HFFc6 (cell line): ENCODE measurements around the gene TMEM167B. TPM values are rescaled to one million over a fixed set of nuclear protein-coding genes. Genes with fewer than 3 reads are reported as not detected.

Experiments
- DNase-seq: peaks from one replicate; pipeline ENCODE4 v3.0.0-alpha.2; 2018
- H3K27ac Mint-ChIP-seq: 2 replicates; pipeline ENCODE4 v1.8.0; 2020; ENCODE audit warnings: mild to moderate bottlenecking, mixed read lengths
- H3K27me3 Mint-ChIP-seq: 2 replicates; pipeline ENCODE4 v1.8.0; 2021; ENCODE audit warnings: mild to moderate bottlenecking, moderate library complexity, mixed read lengths; ENCODE audit not compliant: insufficient read depth
- H3K36me3 Mint-ChIP-seq: 2 replicates; pipeline ENCODE4 v1.8.0; 2021; ENCODE audit warnings: low read depth, mixed read lengths
- H3K4me1 Mint-ChIP-seq: 2 replicates; pipeline ENCODE4 v1.8.0; 2020; ENCODE audit warnings: low read depth, mixed read lengths
- H3K4me3 Mint-ChIP-seq: 2 replicates; pipeline ENCODE4 v1.8.0; 2020; ENCODE audit warnings: mild to moderate bottlenecking, moderate library complexity, mixed read lengths
- H3K9me3 Mint-ChIP-seq: 2 replicates; pipeline ENCODE4 v1.8.0; 2020; ENCODE audit warnings: mild to moderate bottlenecking, mixed read lengths
- CTCF ChIP-seq: fragments of 200-600 bp; sonication (generic); IDR thresholded peaks from 2 replicates; pipeline ENCODE4 v1.5.0; 2021; ENCODE audit warnings: antibody characterized with exemption, mild to moderate bottlenecking
- total RNA-seq, 6 experiments: library from RNA; stranded (reverse); fragmentation: NEBNext Ultra II Directional; extraction: Animal tissue kit (Norgen Biotek cat#: 25700); gene quantifications; 2 replicates in 1 of 6; 3 replicates in 5 of 6; pipeline ENCODE4 v1.2.3, GENCODE V29; 2021

TMEM167B gene
- total RNA-seq, 6 experiments from 2014 or later, result 48.0 to 58.6 (median 53.5) TPM

GRCh38 chr1:109075531-109076490 is 14.8 kb upstream of the TMEM167B start, which contains the start of gene TAF13:
TSS of gene TAF13 (minus strand) at chr1:109076003. CDS start at chr1:109075947, 56 bp downstream.
- H3K4me1 Mint-ChIP-seq, result peaks cover 35% of the 10 kb centered on the region
- H3K4me3 Mint-ChIP-seq, result peak within 1 kb of the TSS; percentile 100
- no peaks in the 10 kb centered on the region; the same call in 1 of the 2 replicates for H3K27me3 Mint-ChIP-seq
- DNase-seq, result peak; percentile 95
- peak within 1 kb of the TSS; percentile 100 for H3K27ac Mint-ChIP-seq
- no peaks in the 10 kb centered on the region for H3K9me3 Mint-ChIP-seq
- TF ChIP-seq CTCF, result peak; percentile 64
- H3K36me3 Mint-ChIP-seq, result peaks cover 29% of the 10 kb centered on the region

GRCh38 chr1:109078317-109078716 is 12.2 kb upstream of the TMEM167B start:
- H3K36me3 Mint-ChIP-seq, result peaks cover 19% of the 10 kb centered on the region
- TF ChIP-seq CTCF, result no peak
- no peaks in the 10 kb centered on the region; the same call in 1 of the 2 replicates for H3K27me3 Mint-ChIP-seq

GRCh38 chr1:109079240-109079622 is 11.3 kb upstream of the TMEM167B start:
- peak overlapping the region; percentile 86; the same call in 1 of the 2 replicates for H3K27ac Mint-ChIP-seq
- TF ChIP-seq CTCF, result no peak
- peak overlapping the region; percentile 61; the same call in 1 of the 2 replicates for H3K4me3 Mint-ChIP-seq
- H3K9me3 Mint-ChIP-seq, result no peaks in the 10 kb centered on the region
- no peaks in the 10 kb centered on the region; the same call in 1 of the 2 replicates for H3K27me3 Mint-ChIP-seq
- DNase-seq, result no peak
- peaks cover 15% of the 10 kb centered on the region for H3K36me3 Mint-ChIP-seq
- H3K4me1 Mint-ChIP-seq, result peaks cover 33% of the 10 kb centered on the region

More at GRCh38 chr1:109078317-109078716, 12.2 kb upstream of the TMEM167B start:
- Mint-ChIP-seq H3K4me1 (peaks cover 36% of the 10 kb centered on the region), H3K4me3 (no peak overlapping the region), H3K9me3 (no peaks in the 10 kb centered on the region), H3K27ac (peak overlapping the region; percentile 29; the same call in 1 of the 2 replicates)
- DNase-seq, result no peak

GRCh38 chr1:109080441-109081082 is 10.0 kb upstream of the TMEM167B start:
- peaks cover 3% of the 10 kb centered on the region for H3K36me3 Mint-ChIP-seq
- H3K27me3 Mint-ChIP-seq, result no peaks in the 10 kb centered on the region; the same call in 1 of the 2 replicates
- no peak for TF ChIP-seq CTCF
- H3K4me3 Mint-ChIP-seq, result peak overlapping the region; percentile 61; the same call in 1 of the 2 replicates
- H3K9me3 Mint-ChIP-seq, result no peaks in the 10 kb centered on the region
- DNase-seq, result no peak
- peak overlapping the region; percentile 86 for H3K27ac Mint-ChIP-seq
- H3K4me1 Mint-ChIP-seq, result peaks cover 30% of the 10 kb centered on the region

GRCh38 chr1:109083501-109083900 is 7.1 kb upstream of the TMEM167B start:
- Mint-ChIP-seq H3K9me3 (no peaks in the 10 kb centered on the region), H3K4me1 (peaks cover 25% of the 10 kb centered on the region), H3K36me3 (no peaks in the 10 kb centered on the region; the same call in 1 of the 2 replicates), H3K4me3 (no peak overlapping the region), H3K27me3 (no peaks in the 10 kb centered on the region; the same call in 1 of the 2 replicates), H3K27ac (no peak overlapping the region)
- no peak for DNase-seq
- no peak for TF ChIP-seq CTCF
